Measurements from ENCODE around the gene CCT8. TPM values are rescaled to one million over a fixed set of nuclear protein-coding genes. Genes with fewer than 3 reads are reported as not detected.
A peak's percentile ranks its signal among the peaks of the same experiment; 100 is the strongest.

The CCT8 gene
- 126 to 132 TPM (median 127 TPM) in 3 replicates for total RNA-seq
- long read RNA-seq, transcript CCT8-201 (15 exons, 2,005 nt), result major isoform, 208 of 236 reads
- long read RNA-seq, partial matches to known transcripts, result 10 of 236 reads
- long read RNA-seq, other reads (novel, unspliced or antisense), result 13 of 236 reads

DNA sequence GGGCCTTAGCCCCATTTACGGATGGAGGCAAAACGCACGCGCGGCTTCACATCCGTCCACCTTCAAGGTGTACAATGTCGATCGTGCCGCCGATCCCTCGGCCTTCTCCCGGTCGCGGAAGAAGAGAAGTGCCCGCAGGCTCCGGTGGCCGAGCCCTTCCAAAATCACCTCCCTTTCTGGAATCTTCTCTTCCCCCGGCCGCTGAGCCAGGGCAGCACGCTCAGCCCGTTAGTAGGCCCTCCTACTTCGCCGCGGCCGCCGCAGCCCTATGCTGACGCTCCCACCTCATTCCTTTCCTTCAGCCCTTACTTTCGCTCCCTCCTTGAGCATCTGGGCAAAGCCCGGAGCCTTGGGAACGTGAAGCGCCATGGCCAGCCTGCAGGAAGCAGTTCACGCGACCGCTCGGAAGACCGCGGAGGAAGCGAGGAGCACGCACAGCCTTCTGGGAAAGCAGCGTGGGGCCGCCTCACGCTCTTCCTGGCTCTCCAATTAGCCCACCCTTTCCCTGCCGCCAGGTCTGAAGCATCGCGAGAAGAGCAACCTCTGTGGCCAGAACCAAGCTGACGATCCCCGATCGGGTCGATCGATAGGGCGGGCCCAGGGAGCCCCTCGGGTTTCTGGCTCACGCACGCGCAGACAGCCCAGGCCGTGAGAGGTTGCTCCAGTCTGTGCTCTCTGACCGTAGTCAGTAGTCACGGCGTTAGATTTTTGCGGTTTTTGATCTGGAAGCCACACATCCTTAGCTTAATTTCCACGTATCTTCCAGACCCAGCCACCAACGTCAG lies at the start of gene CCT8:
Gene CCT8 (minus strand): TSS at position 427 of the 785 bp plus-strand sequence. CDS start 58 bp downstream, at position 369.
- peak; percentile 100 for DNase-seq (ENCODE audit: low spot score)
- Mint-ChIP-seq H3K9me3 (ENCODE audit: low read depth) (no peaks in the 10 kb centered on the region), H3K4me1 (ENCODE audit: low read depth) (peaks cover 26% of the 10 kb centered on the region), H3K36me3 (ENCODE audit: low read depth) (peaks cover 3% of the 10 kb centered on the region), H3K27me3 (ENCODE audit: low read depth) (no peaks in the 10 kb centered on the region), H3K27ac (ENCODE audit: unreplicated experiment) (peak within 1 kb of the TSS; percentile 100), H3K4me3 (ENCODE audit: unreplicated experiment) (peak within 1 kb of the TSS; percentile 99)
- TF ChIP-seq, protein P1, sequence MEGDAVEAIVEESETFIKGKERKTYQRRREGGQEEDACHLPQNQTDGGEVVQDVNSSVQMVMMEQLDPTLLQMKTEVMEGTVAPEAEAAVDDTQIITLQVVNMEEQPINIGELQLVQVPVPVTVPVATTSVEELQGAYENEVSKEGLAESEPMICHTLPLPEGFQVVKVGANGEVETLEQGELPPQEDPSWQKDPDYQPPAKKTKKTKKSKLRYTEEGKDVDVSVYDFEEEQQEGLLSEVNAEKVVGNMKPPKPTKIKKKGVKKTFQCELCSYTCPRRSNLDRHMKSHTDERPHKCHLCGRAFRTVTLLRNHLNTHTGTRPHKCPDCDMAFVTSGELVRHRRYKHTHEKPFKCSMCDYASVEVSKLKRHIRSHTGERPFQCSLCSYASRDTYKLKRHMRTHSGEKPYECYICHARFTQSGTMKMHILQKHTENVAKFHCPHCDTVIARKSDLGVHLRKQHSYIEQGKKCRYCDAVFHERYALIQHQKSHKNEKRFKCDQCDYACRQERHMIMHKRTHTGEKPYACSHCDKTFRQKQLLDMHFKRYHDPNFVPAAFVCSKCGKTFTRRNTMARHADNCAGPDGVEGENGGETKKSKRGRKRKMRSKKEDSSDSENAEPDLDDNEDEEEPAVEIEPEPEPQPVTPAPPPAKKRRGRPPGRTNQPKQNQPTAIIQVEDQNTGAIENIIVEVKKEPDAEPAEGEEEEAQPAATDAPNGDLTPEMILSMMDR (IDR thresholded peaks at IDR 0.05), result peak; percentile 6

DNA sequence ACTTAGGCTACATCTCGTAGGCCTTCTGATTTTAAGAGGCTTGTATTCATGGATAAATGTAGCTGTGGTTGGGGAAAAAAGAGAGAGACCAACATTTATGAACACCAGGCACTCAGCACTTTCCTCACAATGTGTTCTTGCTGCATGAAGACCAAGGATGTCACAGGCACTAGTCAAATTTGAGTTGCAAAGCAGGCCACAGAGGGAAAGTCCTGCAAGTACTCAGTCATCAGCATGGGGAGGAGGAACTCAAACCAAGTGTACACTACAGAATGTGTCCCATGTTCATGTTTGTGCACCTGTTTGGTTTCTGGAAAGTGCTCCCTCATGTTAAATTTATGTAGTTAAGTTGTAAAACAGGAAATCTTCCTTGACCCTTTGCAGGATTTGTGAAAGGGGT lies 48.3 kb upstream of the CCT8 start:
- no peaks in the 10 kb centered on the region for H3K36me3 Mint-ChIP-seq (ENCODE audit: low read depth)
- peaks cover 3% of the 10 kb centered on the region for H3K9me3 Mint-ChIP-seq (ENCODE audit: low read depth)
- H3K4me1 Mint-ChIP-seq (ENCODE audit: low read depth), result peaks cover 20% of the 10 kb centered on the region
- no peaks in the 10 kb centered on the region for H3K27me3 Mint-ChIP-seq (ENCODE audit: low read depth)
- no peak overlapping the region for H3K4me3 Mint-ChIP-seq (ENCODE audit: unreplicated experiment)
- H3K27ac Mint-ChIP-seq (ENCODE audit: unreplicated experiment), result no peak overlapping the region
- TF ChIP-seq, protein P1 (IDR thresholded peaks at IDR 0.05), result no peak
- DNase-seq (ENCODE audit: low spot score), result no peak

GRCh38 chr21:29117372-29117955 lies 44.0 kb upstream of the CCT8 start:
- TF ChIP-seq, protein P1 (IDR thresholded peaks at IDR 0.05), result no peak
- no peaks in the 10 kb centered on the region for H3K27me3 Mint-ChIP-seq (ENCODE audit: low read depth)
- H3K36me3 Mint-ChIP-seq (ENCODE audit: low read depth), result no peaks in the 10 kb centered on the region
- H3K4me1 Mint-ChIP-seq (ENCODE audit: low read depth), result peaks cover 33% of the 10 kb centered on the region
- H3K9me3 Mint-ChIP-seq (ENCODE audit: low read depth), result peaks cover 3% of the 10 kb centered on the region
- H3K27ac Mint-ChIP-seq (ENCODE audit: unreplicated experiment), result peak overlapping the region; percentile 0
- H3K4me3 Mint-ChIP-seq (ENCODE audit: unreplicated experiment), result no peak overlapping the region
- no peak for DNase-seq (ENCODE audit: low spot score)

DNA sequence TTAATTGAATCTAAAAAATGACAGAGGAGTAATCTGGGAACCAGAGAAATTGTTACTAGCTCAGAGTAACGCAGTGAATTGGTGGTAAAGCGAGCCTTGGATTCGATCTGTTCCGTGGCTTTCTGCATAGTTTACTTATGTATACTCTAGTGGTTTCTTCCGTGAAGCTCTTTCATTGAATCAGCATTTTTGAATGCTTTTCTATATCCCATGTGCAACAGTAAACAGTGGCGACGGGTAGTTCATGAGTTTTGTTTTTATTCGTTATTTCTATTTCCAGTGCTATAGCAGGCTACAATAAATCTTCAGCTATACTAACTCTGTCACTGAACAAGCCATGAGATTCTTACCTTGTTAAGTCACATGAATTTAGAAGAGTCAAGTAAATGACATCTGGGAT lies 42.5 kb upstream of the CCT8 start:
- Mint-ChIP-seq H3K27ac (ENCODE audit: unreplicated experiment) (peak overlapping the region; percentile 60), H3K4me3 (ENCODE audit: unreplicated experiment) (no peak overlapping the region), H3K27me3 (ENCODE audit: low read depth) (no peaks in the 10 kb centered on the region), H3K9me3 (ENCODE audit: low read depth) (no peaks in the 10 kb centered on the region), H3K36me3 (ENCODE audit: low read depth) (no peaks in the 10 kb centered on the region), H3K4me1 (ENCODE audit: low read depth) (peaks cover 33% of the 10 kb centered on the region)
- DNase-seq (ENCODE audit: low spot score), result no peak
- TF ChIP-seq, protein P1 (IDR thresholded peaks at IDR 0.05), result no peak

GRCh38 chr21:29114765-29115500 lies 41.5 kb upstream of the CCT8 start:
- H3K27me3 Mint-ChIP-seq (ENCODE audit: low read depth), result no peaks in the 10 kb centered on the region
- DNase-seq (ENCODE audit: low spot score), result no peak

More at GRCh38 chr21:29114765-29115500, 41.5 kb upstream of the CCT8 start:
- Mint-ChIP-seq H3K4me3 (ENCODE audit: unreplicated experiment) (no peak overlapping the region), H3K4me1 (ENCODE audit: low read depth) (peaks cover 43% of the 10 kb centered on the region), H3K9me3 (ENCODE audit: low read depth) (no peaks in the 10 kb centered on the region), H3K27ac (ENCODE audit: unreplicated experiment) (peak overlapping the region; percentile 53), H3K36me3 (ENCODE audit: low read depth) (no peaks in the 10 kb centered on the region)
- TF ChIP-seq, protein P1 (IDR thresholded peaks at IDR 0.05), result no peak

Data from chondrocyte (in vitro differentiated cells).